IgD-negative memory B cell (primary cell): ENCODE measurements around the gene LMF1. TPM values are rescaled to one million over a fixed set of nuclear protein-coding genes. Genes with fewer than 3 reads are reported as not detected.

Experiments used
- H3K27ac Mint-ChIP-seq, 3 donors: one replicate each; pipeline ENCODE4 v1.8.0; 2020 to 2022; ENCODE audit warnings: mild to moderate bottlenecking in 3 of 3, mixed read lengths in 3 of 3, moderate library complexity in 1 of 3
- H3K27me3 Mint-ChIP-seq: one replicate; pipeline ENCODE4 v1.8.0; 2021; ENCODE audit warnings: mixed read lengths
- H3K36me3 Mint-ChIP-seq: one replicate; pipeline ENCODE4 v1.8.0; 2020; ENCODE audit warnings: mild to moderate bottlenecking, mixed read lengths
- H3K4me1 Mint-ChIP-seq, 3 donors: one replicate each; pipeline ENCODE4 v1.8.0; 2020 to 2022; ENCODE audit warnings: mixed read lengths in 3 of 3, mild to moderate bottlenecking in 1 of 3
- H3K4me3 Mint-ChIP-seq, 4 donors: one replicate each; pipeline ENCODE4 v1.8.0; 2020 to 2022; ENCODE audit warnings: mild to moderate bottlenecking in 4 of 4, mixed read lengths in 4 of 4, moderate library complexity in 3 of 4
- H3K9me3 Mint-ChIP-seq, 3 donors: one replicate each; pipeline ENCODE4 v1.8.0; 2020 to 2021; ENCODE audit warnings: mixed read lengths in 3 of 3, mild to moderate bottlenecking in 1 of 3
- polyA plus RNA-seq: library from polyadenylated mRNA; unstranded; fragments of 300-500 nt; fragmentation: Illumina TruSeq; gene quantifications from one replicate; pipeline ENCODE4 v1.2.3, GENCODE V29; 2021

The LMF1 gene
- polyA plus RNA-seq, 1 donor from 2014 or later: 16.1 TPM

GRCh38 chr16:1008085-1008484, 37.3 kb upstream of the LMF1 start:
- peaks cover 15% of the 10 kb centered on the region for H3K27me3 Mint-ChIP-seq
- no peak overlapping the region for H3K27ac Mint-ChIP-seq
- no peaks in the 10 kb centered on the region for H3K36me3 Mint-ChIP-seq
- peaks cover 0 to 4% (median 3%) of the 10 kb centered on the region in 3 donors for H3K4me1 Mint-ChIP-seq
- no peak overlapping the region for H3K4me3 Mint-ChIP-seq
- no peaks in the 10 kb centered on the region for H3K9me3 Mint-ChIP-seq

GRCh38 chr16:1007284-1007850, 36.6 kb upstream of the LMF1 start:
- Mint-ChIP-seq H3K27me3 (peaks cover 20% of the 10 kb centered on the region), H3K9me3 (no peaks in the 10 kb centered on the region), H3K27ac (no peak overlapping the region), H3K4me3 (no peak overlapping the region), H3K4me1 (peaks cover 0 to 4% (median 3%) of the 10 kb centered on the region in 3 donors), H3K36me3 (no peaks in the 10 kb centered on the region)

- Mint-ChIP-seq H3K36me3 (no peaks in the 10 kb centered on the region), H3K9me3 (no peaks in the 10 kb centered on the region), H3K4me3 (peak overlapping the region in 1 of 4 donors; percentile 33), H3K27me3 (peaks cover 22% of the 10 kb centered on the region), H3K27ac (no peak overlapping the region), H3K4me1 (peaks cover 0 to 4% (median 3%) of the 10 kb centered on the region in 3 donors)
These were observed 36.0 kb upstream of the LMF1 start for GRCh38 chr16:1006781-1007180.

- H3K27ac Mint-ChIP-seq: no peak overlapping the region
- H3K4me1 Mint-ChIP-seq: peaks cover 0 to 4% (median 4%) of the 10 kb centered on the region in 3 donors
- H3K9me3 Mint-ChIP-seq: no peaks in the 10 kb centered on the region
- peaks cover 29% of the 10 kb centered on the region for H3K27me3 Mint-ChIP-seq
- no peak overlapping the region for H3K4me3 Mint-ChIP-seq
- no peaks in the 10 kb centered on the region for H3K36me3 Mint-ChIP-seq
These were observed 34.5 kb upstream of the LMF1 start for GRCh38 chr16:1005286-1005685.

GRCh38 chr16:1003391-1004347, 32.9 kb upstream of the LMF1 start:
- Mint-ChIP-seq H3K4me3 (no peak overlapping the region), H3K36me3 (no peaks in the 10 kb centered on the region), H3K9me3 (no peaks in the 10 kb centered on the region), H3K27ac (no peak overlapping the region), H3K27me3 (peaks cover 33% of the 10 kb centered on the region), H3K4me1 (peaks cover 0 to 4% (median 3%) of the 10 kb centered on the region in 3 donors)

GRCh38 chr16:1002399-1003166, 31.8 kb upstream of the LMF1 start:
- Mint-ChIP-seq H3K9me3 (no peaks in the 10 kb centered on the region), H3K36me3 (no peaks in the 10 kb centered on the region), H3K4me3 (no peak overlapping the region), H3K27ac (no peak overlapping the region), H3K27me3 (peaks cover 30% of the 10 kb centered on the region), H3K4me1 (peaks cover 0 to 4% (median 3%) of the 10 kb centered on the region in 3 donors)

- peaks cover 0 to 5% (median 5%) of the 10 kb centered on the region in 3 donors for H3K4me1 Mint-ChIP-seq
- H3K36me3 Mint-ChIP-seq: peaks cover 3% of the 10 kb centered on the region
- no peak overlapping the region for H3K4me3 Mint-ChIP-seq
- H3K9me3 Mint-ChIP-seq: no peaks in the 10 kb centered on the region
- peaks cover 37% of the 10 kb centered on the region for H3K27me3 Mint-ChIP-seq
- no peak overlapping the region for H3K27ac Mint-ChIP-seq
These were observed 30.3 kb upstream of the LMF1 start for GRCh38 chr16:1001096-1001495.

- H3K27ac Mint-ChIP-seq: no peak overlapping the region
- H3K4me1 Mint-ChIP-seq: peaks cover 0 to 6% (median 5%) of the 10 kb centered on the region in 3 donors
- H3K36me3 Mint-ChIP-seq: peaks cover 3% of the 10 kb centered on the region
- peaks cover 40% of the 10 kb centered on the region for H3K27me3 Mint-ChIP-seq
- H3K4me3 Mint-ChIP-seq: no peak overlapping the region
- no peaks in the 10 kb centered on the region for H3K9me3 Mint-ChIP-seq
These were observed 29.8 kb upstream of the LMF1 start for GRCh38 chr16:1000608-1001007.

- no peak overlapping the region for H3K27ac Mint-ChIP-seq
- no peak overlapping the region for H3K4me3 Mint-ChIP-seq
- H3K27me3 Mint-ChIP-seq: peaks cover 49% of the 10 kb centered on the region
- peaks cover 0 to 2% (median 0%) of the 10 kb centered on the region in 3 donors for H3K9me3 Mint-ChIP-seq
- peaks cover 0 to 6% (median 5%) of the 10 kb centered on the region in 3 donors for H3K4me1 Mint-ChIP-seq
- H3K36me3 Mint-ChIP-seq: peaks cover 3% of the 10 kb centered on the region
These were observed 28.9 kb upstream of the LMF1 start for GRCh38 chr16:999677-1000076.

- H3K27me3 Mint-ChIP-seq: peaks cover 49% of the 10 kb centered on the region
- H3K4me1 Mint-ChIP-seq: peaks cover 0 to 3% (median 2%) of the 10 kb centered on the region in 3 donors
- no peak overlapping the region for H3K27ac Mint-ChIP-seq
- H3K9me3 Mint-ChIP-seq: peaks cover 0 to 2% (median 0%) of the 10 kb centered on the region in 3 donors
- H3K36me3 Mint-ChIP-seq: peaks cover 3% of the 10 kb centered on the region
- peak overlapping the region in 1 of 4 donors; percentile 17 for H3K4me3 Mint-ChIP-seq
These were observed 27.8 kb upstream of the LMF1 start for GRCh38 chr16:998615-999014.

- Mint-ChIP-seq H3K9me3 (peaks cover 0 to 2% (median 0%) of the 10 kb centered on the region in 3 donors), H3K4me1 (peaks cover 0 to 3% (median 2%) of the 10 kb centered on the region in 3 donors), H3K4me3 (no peak overlapping the region), H3K27ac (no peak overlapping the region), H3K36me3 (peaks cover 3% of the 10 kb centered on the region), H3K27me3 (peaks cover 49% of the 10 kb centered on the region)
These were observed 27.4 kb upstream of the LMF1 start for GRCh38 chr16:998211-998610.

GRCh38 chr16:997440-998051, 26.8 kb upstream of the LMF1 start:
- H3K36me3 Mint-ChIP-seq: peaks cover 3% of the 10 kb centered on the region
- peaks cover 47% of the 10 kb centered on the region for H3K27me3 Mint-ChIP-seq
- H3K27ac Mint-ChIP-seq: no peak overlapping the region
- H3K4me1 Mint-ChIP-seq: peaks cover 0 to 3% (median 2%) of the 10 kb centered on the region in 3 donors
- peak overlapping the region in 3 of 4 donors; percentile 25 to 52 (median 47) for H3K4me3 Mint-ChIP-seq
- peaks cover 0 to 2% (median 0%) of the 10 kb centered on the region in 3 donors for H3K9me3 Mint-ChIP-seq

GRCh38 chr16:996681-997080, 25.9 kb upstream of the LMF1 start:
- Mint-ChIP-seq H3K27ac (no peak overlapping the region), H3K9me3 (peaks cover 0 to 2% (median 0%) of the 10 kb centered on the region in 3 donors), H3K4me1 (peaks cover 0 to 3% (median 2%) of the 10 kb centered on the region in 3 donors), H3K36me3 (peaks cover 3% of the 10 kb centered on the region), H3K4me3 (peak overlapping the region in 2 of 4 donors; percentile 58 to 65), H3K27me3 (peaks cover 41% of the 10 kb centered on the region)

GRCh38 chr16:995783-996182, 25.0 kb upstream of the LMF1 start:
- H3K27ac Mint-ChIP-seq: no peak overlapping the region
- peaks cover 36% of the 10 kb centered on the region for H3K27me3 Mint-ChIP-seq
- peaks cover 3% of the 10 kb centered on the region for H3K36me3 Mint-ChIP-seq
- no peak overlapping the region for H3K4me3 Mint-ChIP-seq
- H3K9me3 Mint-ChIP-seq: peaks cover 0 to 2% (median 0%) of the 10 kb centered on the region in 3 donors
- peaks cover 0 to 2% (median 1%) of the 10 kb centered on the region in 3 donors for H3K4me1 Mint-ChIP-seq
